GM10266 (cell line): ENCODE data around the gene GPBAR1.

Experiments
- DNase-seq: peaks from one replicate; pipeline ENCODE4 v3.0.0; 2012; ENCODE audit errors: extremely low spot score
- CTCF ChIP-seq: IDR thresholded peaks from 2 replicates; pipeline ENCODE4 v1.5.1; 2012; ENCODE audit warnings: mild to moderate bottlenecking, low read depth; ENCODE audit not compliant: control insufficient read depth, insufficient read depth; ENCODE audit errors: missing control alignments

Gene GPBAR1

GRCh38 chr2:218229851-218230250 lies 31.0 kb upstream of the GPBAR1 start:
- DNase-seq: no peak
- TF ChIP-seq CTCF: no peak

GRCh38 chr2:218230882-218231281 lies 29.9 kb upstream of the GPBAR1 start:
- no peak for DNase-seq
- no peak for TF ChIP-seq CTCF

- DNase-seq: no peak
- TF ChIP-seq CTCF: no peak
Measured at GRCh38 chr2:218233543-218233942, 27.3 kb upstream of the GPBAR1 start.

GRCh38 chr2:218234521-218234920 lies 26.3 kb upstream of the GPBAR1 start:
- TF ChIP-seq CTCF: no peak
- no peak for DNase-seq

- no peak for TF ChIP-seq CTCF
- no peak for DNase-seq
Measured at GRCh38 chr2:218235017-218235416, 25.8 kb upstream of the GPBAR1 start.

GRCh38 chr2:218236829-218237228 lies 24.0 kb upstream of the GPBAR1 start:
- no peak for DNase-seq
- no peak for TF ChIP-seq CTCF

GRCh38 chr2:218238887-218239286 lies 21.9 kb upstream of the GPBAR1 start:
- no peak for DNase-seq
- no peak for TF ChIP-seq CTCF
